Activated CD8-positive, alpha-beta memory T cell treated with anti-CD3 and anti-CD28 coated beads for 1 hour (primary cell): Measurements from ENCODE around the gene TBC1D14.

Experiments used
- DNase-seq, 2 donors: peaks; one replicate each; pipeline ENCODE4 v3.0.0-alpha.2; 2020; ENCODE audit warnings: low read depth in 1 of 2; ENCODE audit errors: extremely low read depth in 1 of 2

Gene TBC1D14

DNA sequence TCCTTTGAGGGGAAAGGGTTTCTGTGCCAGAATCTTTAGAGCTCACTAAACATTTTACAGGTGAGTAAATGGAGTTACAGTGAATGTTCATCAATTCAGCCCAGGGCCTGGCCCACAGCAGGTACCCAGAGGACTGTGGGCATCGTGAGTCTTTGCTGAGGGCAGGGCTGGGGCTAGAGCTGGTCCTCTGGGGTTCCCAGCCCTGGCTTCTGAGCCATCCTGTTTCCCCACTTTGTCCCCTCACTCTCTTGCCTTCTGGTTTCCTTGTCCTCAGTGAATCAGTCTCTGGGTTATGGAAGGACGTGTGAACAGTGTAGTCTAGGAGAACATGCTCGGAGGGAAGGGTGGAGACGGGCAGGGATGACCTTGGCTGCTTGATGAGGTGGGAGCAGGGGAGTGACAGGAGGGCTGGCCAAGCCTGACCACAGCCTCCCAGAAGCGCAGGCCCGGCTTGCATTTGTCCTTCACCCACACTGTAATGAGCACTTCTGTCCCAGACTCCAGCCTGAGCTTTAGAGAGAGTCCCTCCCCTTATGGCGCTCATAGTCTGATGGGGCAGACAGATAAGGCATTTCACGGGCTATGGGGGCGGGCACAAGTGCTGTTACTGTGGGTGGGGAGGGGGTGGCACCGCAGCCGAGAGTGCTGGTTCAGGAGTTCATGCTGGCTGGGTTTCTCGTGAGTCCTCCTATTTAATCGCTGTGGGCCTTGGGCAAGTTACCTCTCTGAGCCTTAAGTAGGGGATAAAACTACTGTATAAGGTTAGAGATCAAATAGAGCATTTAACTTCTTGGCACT is 17.3 kb downstream of the TBC1D14 start:
- peak in 1 of 2 donors; percentile 37 for DNase-seq

DNA sequence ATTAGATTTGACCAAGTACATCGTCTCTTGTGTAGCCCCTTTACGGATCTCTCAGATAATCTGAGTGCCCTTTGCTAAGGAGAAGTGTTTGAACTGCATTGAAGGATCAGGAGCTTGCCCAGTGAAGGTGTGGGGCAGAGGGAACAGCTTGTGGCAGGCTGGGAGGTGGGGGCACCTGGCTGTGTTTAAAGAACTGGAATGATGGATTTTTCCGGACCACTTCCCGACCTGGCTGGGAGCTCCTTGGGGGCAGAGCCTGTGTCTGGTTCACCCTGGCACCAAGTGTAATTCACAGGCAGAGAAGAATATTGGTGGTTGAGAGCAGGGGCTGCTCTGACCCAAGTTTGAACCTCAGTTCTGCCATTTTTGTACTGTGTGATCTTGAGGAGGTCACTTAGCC is 18.5 kb downstream of the TBC1D14 start:
- no peak for DNase-seq

DNA sequence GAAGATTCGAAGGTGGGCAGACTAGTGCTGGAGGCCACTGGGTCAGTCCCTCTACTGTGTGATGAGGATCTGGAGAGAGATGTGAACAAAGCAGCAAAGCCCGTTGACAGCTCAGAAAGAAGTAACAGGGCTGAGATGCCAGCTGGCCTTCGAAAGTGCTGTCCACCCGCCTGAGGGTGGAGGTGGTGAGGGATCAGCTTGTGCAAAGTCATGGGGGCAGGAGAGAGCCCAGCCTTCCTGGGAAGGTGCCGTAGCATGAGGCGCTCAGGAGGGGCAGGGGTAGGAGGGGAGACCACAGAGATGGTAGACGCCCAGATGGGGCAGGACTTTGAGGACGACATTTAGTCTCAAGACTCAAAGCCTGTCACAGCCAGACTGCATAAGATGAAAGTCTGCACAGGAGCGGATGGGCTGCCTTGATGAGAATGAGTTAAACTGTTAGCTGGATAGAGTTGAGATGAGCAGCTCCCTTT is 19.7 kb downstream of the TBC1D14 start:
- DNase-seq = no peak

DNA sequence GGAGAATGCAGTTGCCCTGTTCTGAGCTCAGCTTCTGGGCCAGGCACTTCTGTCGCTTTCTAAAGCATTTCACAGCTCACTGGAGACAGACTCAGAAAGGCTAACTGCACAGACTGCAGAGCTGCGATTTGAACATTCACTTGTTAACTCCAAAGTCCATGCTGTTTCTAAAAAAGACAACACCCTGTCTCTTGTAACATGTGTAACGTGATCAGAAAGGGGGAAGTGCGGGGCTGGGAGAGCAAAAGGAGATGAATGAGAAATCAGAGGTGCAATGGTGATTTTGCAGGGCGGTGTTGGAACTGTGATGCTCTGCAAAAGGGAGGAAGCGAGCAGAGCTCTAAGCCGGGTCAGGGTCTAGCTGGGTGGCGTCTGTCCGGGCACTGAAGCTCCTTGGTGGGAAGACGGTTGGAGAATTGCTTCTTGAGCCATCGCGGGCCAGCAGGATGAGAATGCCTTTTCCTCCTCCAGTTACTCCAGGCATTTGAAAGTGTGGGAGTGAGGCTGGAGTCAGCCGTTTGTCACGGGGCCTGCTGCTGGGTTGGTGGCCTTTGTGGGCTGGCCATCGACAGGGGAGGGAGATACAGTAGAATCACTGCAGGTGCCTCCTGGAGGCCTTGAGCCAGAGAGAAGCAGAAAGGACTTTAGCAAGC is 20.3 kb downstream of the TBC1D14 start:
- no peak for DNase-seq

DNA sequence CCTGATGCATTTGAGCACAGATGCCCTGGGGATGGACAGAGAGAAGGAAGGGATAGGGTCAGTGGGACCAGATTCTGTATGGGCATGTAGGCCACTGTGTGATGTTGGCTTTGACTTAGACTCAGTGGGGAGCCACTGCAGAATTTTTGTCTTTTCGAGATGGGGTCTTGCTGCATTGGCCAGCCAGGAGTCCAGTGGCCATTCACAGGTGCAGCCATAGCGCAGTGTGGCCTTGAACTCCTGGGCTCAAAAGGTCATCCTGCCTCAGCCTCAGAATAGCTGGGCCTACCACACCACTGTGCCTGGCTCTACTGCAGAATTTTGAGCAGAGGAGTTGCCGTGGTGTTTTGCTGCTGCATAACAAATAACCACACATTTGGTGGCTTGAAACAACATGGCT is 22.8 kb downstream of the TBC1D14 start:
- DNase-seq = no peak

DNA sequence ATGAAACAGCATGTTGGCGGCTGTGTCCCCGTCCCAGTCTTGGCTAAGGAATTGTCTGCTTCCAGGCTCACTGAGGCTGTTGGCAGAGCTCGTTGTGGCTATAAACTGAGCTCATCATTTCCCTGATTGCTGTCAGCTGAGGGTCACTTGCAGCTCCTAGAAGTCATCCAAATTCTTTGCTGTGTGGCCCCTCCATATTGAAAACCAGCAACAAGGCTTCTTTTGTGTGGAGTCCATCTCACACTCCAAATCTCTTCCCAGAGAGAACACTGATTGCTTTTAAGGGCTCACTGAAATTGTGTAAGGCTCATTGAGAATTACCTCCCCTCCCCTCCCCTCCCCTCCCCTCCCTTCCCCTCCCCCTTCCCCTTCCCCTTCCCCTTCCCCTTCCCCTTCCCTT is 23.3 kb downstream of the TBC1D14 start:
- DNase-seq = no peak

DNA sequence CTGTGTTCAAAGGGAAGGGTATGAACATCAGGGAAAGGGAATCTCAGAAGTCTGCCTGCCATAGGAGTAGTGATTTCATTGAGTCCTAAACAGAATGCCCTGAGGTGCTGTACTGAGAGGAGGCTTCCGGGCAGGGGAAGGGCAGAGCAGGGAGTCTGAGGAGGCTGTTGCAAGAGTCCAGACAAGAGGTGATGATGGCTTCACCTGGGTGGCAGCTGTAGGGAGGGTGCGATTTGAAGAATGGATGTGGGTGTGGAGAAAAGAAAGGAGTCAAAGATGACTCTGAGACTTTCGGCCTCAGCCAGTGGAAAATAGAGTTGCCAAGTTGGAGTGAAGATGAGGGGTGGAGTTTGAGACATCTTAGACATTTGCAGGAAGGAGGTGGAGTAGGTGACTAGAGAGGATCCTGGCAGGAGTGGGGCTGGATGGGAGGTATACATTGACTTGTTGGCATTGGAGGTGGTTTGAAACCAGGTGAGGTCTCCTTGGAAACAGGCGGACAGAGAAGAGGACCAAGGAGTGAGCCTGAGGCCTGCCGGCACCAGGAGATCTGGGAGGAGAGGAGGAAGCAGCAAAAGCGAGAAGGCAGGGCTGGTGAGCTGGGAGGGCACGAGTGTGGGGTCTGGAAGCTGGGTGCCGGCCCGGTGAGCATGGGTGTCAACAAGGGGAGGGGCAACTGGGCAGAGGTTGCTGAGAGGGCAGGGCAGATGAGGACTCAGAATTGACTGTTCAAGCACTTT is 24.2 kb downstream of the TBC1D14 start:
- no peak for DNase-seq

DNA sequence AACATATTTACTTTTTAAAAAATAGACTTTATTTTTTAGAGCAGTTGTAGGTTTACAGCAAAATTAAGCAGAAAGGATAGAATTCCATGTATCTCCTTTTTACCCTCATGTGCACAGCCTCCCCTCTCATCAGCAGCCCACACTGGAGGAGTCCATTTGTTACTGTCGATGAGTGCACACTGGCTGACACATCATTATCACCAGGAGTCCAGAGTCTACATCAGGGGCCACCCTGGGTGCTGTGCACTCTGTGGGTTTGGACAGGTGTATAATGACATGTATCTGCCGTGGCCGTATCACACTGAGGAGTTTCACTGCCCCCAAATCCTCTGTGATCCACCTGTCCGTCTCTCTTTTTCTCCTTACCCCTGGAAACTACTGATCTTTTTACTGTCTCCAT is 26.3 kb downstream of the TBC1D14 start:
- DNase-seq = no peak

DNA sequence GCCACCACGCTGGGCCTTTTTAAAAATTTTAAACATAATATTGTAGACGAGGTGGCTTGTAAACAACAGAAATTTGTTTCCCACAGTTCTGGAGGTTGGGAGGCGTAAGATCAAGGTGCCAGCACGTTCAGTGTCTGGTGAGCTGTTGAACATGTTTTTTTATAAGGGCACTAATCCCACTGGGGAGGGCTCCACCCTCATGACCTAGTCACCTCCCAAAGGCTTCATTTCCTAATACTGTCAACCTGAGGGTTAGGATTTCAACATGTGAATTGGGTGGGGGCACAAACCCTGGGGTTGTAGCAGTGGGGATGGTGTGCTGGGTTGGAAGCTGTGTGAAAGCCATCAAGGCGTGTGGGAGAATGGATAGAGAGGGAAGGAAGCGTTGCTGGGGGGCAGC is 27.6 kb downstream of the TBC1D14 start:
- DNase-seq = no peak

DNA sequence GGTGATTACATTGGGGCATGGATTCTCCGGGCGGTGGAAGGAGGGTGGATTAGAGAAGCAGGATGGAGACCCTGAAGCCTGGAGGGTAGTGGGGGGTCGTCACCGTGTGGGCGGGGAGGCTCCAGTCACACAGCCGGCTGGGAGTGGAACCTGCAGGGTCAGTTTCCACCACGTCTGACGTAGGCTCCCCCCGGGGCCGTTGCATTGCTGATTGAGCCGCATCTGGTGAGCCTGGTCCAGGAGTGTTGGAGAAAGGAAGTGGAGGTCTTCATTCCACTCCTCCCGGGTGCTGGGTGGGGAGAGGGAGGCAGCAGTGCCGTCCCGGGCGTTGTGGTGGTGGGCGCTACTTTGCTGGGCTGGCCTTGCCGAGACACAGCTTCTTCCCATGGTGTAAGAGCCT is 28.1 kb downstream of the TBC1D14 start:
- no peak for DNase-seq

DNA sequence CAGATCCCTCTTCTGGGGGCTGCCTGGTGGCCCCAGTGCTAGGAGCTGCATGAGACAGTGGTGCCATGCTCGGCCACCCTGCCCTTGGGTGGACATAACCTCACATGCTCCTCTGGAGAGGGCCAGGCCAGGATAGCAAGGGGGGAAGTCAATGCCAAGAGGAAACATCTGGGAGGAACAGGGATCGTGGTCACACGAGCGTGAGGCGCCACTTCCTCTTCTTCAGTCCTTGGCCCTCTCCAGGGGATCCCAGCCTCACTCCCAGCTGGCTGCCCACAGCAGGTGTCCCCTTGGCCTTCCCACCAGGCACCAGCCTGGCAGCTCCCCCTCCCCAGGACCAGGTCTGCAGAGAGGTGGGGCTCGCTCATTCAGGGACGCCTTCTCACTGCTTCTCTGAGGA is 28.6 kb downstream of the TBC1D14 start:
- DNase-seq = no peak

DNA sequence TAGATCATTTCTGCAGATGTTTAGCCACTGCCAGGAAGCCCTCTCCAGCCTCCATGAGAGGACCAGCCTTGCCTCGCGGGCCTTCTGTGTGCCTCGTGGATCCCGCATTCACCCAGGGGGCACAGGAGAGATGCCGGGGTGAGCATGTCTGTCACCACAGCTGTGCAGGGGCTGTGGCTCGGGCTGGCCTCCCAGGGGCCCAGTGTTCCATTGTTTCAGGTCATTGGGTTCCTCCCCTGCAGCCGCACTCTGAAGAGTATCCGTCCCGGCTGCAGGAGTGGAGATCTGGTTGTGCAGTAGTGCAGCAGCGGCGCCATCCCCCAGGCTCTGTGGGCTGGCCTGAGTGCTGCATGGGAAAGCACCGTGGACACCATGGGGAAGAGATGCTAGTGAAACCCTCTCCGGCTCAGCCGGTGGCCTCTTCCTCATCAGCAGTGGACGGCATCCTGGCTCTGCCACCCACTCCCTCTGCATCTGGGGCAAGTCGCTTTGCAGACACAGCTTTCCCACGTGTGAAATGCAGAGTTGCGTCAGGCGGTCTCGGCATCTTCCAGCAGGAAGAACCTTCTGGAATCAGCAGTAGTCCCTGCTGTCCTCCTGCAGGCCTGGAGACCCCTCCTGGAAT is 29.1 kb downstream of the TBC1D14 start:
- DNase-seq = no peak

DNA sequence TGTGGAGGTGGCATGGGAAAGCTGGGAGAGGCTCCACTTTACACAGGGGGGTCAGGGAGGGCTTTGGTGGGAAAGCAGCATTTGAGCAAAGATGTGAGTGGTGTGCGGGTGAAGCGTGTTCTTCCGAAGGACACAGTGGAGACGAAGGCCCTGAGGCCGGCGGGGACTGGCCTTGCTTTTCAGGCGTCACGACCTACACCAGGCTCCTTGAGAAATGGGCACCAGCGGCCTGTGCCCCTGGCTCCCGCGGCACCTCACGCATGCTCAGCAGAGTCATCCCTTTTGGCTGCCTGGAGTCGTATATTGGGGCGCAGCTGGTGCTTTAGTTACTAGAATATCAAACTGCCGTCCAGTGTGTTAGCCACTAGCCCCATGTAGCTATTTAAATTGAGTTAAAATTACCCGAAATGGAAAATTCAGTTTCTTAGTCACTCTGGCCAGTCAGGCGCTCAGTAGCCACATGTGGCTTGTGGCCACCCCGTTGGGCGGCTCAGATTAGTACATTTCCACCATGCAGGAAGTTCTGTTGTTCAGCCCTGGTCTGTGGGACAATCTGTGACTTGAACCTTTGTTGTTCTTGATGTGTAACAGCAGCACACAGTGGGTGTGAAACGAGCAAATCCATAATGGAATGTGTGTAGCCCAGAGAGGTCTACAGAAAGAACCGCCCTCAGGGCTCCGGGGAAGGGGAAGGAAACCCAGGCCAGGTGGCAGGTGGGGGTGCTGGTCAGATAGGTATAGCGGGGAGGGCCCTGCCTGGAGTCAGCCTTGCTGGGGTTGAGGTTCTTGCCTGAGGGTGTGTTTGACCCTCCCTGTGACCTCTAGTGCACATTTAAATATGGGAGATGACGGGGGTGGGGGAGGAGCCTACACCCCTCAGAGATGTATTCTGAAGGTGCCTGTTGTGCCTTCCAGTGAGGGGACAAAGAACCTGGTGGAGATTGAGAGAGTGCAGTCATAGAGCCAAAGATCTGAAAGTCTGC is 30.4 kb downstream of the TBC1D14 start:
- no peak for DNase-seq

DNA sequence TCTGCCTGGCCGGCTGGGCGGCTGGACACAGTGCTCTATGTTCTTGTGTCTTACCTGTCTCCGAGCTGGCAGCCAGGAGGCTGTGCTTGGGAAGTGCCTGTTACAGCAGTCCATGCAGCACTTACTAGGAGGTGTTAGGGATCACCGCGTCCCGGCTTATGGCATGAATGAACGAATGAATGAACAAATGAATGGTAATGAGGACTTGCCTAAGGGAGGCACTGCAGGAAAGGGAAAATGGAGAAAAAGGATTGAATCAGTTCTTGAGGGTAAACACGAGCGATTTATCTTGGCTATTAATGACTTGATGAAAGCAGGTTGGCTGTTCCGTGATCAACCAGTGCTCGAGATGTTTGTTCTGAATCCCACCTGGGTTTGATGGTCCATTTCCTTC is 31.1 kb downstream of the TBC1D14 start:
- DNase-seq = no peak

DNA sequence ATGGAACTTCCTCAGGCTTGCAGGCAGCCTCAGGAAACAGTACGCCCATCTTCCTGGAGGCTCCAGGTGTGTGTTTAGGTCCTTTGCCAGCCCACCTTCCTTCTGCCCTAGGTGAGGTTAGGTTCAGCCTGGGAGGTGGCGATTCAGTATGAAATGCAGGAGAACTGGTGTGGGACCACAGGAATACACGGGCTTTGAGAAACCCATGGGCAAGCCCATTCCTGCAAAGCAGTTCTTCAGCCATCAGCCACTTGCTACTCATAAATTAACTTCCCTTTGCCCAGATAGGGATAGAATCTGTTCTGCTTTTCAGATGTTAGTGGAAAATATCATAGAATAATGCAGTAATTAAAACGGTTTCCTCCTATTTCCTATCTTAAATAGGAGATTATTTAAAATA is 32.2 kb downstream of the TBC1D14 start:
- DNase-seq = no peak

DNA sequence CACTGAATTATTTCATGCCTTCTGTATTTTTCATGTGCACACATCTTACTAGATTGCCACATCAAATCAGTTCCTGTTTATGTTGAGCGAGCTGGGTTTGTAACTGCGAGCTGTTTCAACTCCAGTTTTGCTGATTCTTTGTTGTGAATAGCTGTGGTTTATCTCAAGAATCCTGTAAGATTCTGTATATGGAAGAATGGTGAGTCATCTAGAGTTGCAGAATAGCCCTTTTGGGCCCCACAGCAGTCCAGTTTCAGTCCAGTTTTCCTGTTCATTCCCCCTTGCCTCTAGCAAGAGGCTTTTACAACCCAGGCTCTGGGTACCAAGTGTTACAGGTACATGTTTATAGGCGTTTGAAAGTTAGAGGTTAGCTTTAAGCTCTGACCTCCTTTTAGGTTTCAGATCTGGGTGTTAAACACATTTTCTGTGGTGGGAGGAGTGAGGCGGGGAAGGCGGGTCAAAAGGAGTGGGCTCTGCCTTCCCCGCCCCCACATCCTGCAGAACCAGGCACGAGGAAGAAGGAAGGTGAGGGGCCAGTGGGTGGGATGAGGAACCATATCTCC is 32.7 kb downstream of the TBC1D14 start:
- DNase-seq = no peak

DNA sequence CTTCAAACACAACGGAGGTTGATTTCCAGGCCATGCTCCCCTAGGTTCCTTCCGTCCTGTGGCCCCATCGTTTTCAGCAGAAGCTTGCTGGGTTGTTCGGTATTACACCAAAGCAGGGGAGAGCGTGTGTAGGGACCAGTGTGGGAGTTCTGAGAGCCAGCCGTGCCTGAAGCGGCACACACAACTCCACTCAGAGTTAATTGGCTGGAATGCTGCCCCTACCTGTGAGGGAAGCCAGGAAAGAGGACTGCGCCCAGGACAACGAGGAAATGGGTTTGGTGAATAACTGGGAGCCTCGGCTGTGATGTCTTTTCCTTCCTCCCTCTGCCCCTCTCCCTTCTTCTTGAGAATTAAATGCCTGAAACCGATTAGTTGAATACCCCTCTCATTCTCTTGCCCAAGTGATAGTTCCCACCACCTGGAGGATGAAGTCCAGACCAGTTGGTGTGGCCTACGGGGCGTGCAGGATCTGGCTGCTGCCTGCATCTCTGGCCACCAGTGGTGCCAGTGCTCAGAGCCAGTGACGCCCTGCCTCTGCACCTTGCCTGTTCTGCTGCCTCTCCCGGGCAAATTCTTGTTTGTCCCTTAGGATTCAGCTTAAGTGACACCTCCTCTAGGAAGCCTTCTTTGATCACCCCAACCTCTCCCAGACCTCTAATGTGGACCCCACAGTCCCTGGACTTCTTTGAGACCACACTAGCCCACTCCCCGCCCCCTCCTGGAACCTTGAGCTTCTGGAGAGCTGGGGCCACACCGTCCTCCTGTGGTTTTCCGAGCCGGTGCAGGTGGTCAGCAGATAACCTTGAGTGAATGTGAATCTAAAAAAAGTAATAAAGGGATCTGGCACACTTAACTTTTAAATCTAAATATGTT is 33.6 kb downstream of the TBC1D14 start:
- DNase-seq = no peak

DNA sequence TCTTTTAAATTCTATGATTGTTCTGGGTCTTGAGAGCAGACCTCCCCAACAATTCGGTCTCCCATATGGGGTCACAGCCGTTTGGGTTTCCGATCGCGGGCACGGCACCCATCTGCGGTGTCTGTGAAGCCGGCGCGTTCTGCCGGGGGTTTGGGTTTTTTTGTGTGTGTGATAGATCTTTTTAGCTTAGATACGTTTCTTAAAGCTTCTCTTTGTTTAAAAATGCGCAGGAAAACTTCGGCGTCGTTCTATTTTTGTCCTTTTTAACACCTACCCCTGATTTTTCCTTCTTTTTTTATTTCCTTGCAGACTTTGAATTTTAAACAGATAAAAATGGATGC is 34.2 kb downstream of the TBC1D14 start:
- no peak for DNase-seq
